Brain microvascular endothelial cell (primary cell): ENCODE measurements around the gene CCDC71.

Source experiments
- DNase-seq: peaks from one replicate; pipeline ENCODE4 v3.0.0-alpha.2; 2020
- H3K27ac ChIP-seq: fragments of 250-450 bp; sonication (Bioruptor Pico); 2 replicates; pipeline ENCODE4 v1.5.1; 2020; ENCODE audit warnings: mild to moderate bottlenecking, moderate library complexity
- H3K27me3 ChIP-seq: fragments of 250-450 bp; sonication (Bioruptor Pico); replicated peaks from 2 replicates; pipeline ENCODE4 v1.5.1; 2020; ENCODE audit warnings: mild to moderate bottlenecking
- H3K36me3 ChIP-seq: fragments of 250-450 bp; sonication (Bioruptor Pico); replicated peaks from 2 replicates; pipeline ENCODE4 v1.5.1; 2020; ENCODE audit warnings: mild to moderate bottlenecking
- H3K4me3 ChIP-seq: 2 replicates; pipeline ENCODE4 v1.5.1; 2011; ENCODE audit warnings: low read depth, mild to moderate bottlenecking, control low read depth, low read length, moderate library complexity
- in situ Hi-C: cut with HindIII; loops from 2 replicates; pipeline ENCODE4 v1.10.0; 2017; ENCODE audit warnings: low sequenced_read_pairs, low pct_ligation_motif_present
- TF ChIP-seq, protein P1 (sequence below): IDR thresholded peaks from 2 replicates; pipeline ENCODE4 v1.5.1; 2011; ENCODE audit warnings: low read depth, mild to moderate bottlenecking, moderate library complexity, low read length, control low read depth, inconsistent platforms; ENCODE audit errors: missing control alignments

The CCDC71 gene

DNA sequence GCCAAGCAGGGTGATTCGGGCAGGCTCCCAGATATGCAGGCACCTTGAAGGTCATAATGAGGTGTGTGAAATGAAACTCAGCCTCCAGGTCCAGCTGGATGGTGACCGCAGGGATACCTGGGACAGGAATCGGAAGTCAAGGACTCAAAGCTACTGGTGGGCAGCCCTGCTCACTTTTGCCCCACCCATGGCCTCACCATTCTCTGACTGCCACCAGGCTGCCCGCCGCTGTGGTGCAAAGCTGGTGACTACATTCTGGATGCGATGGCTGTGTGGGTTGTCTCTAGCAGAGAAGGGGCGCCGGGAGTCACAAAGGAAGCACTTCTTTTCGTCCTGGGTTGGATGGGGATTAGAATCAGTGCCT lies 34.1 kb downstream of the CCDC71 start:
- Histone ChIP-seq H3K27me3 (no peaks in the 10 kb centered on the region), H3K27ac (no peak overlapping the region), H3K4me3 (peak overlapping the region; percentile 84), H3K36me3 (peaks cover 39% of the 10 kb centered on the region)
- in situ Hi-C loops: no loop called here
- TF ChIP-seq, protein P1, sequence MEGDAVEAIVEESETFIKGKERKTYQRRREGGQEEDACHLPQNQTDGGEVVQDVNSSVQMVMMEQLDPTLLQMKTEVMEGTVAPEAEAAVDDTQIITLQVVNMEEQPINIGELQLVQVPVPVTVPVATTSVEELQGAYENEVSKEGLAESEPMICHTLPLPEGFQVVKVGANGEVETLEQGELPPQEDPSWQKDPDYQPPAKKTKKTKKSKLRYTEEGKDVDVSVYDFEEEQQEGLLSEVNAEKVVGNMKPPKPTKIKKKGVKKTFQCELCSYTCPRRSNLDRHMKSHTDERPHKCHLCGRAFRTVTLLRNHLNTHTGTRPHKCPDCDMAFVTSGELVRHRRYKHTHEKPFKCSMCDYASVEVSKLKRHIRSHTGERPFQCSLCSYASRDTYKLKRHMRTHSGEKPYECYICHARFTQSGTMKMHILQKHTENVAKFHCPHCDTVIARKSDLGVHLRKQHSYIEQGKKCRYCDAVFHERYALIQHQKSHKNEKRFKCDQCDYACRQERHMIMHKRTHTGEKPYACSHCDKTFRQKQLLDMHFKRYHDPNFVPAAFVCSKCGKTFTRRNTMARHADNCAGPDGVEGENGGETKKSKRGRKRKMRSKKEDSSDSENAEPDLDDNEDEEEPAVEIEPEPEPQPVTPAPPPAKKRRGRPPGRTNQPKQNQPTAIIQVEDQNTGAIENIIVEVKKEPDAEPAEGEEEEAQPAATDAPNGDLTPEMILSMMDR: no peak
- no peak for DNase-seq

DNA sequence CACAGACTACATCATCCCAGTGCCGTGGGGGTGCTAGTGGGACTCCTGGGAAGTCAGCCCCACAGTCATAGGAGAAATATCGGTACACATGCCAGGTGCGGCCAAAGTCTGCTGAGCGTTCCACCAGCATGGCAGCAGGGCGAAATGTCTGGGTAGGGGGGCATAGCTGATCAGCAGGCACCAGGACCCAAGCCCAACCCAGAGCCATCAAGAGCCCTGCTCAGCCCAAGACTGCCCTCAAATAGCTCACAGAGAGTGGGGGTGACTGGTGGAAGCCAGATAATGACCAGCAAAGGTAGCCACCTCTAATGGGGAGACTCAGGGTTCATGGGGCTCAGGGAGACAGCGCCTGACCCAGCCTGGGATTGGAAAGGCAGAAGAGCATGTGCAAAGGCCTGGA lies 34.6 kb downstream of the CCDC71 start:
- TF ChIP-seq, protein P1: no peak
- Histone ChIP-seq H3K27me3 (no peaks in the 10 kb centered on the region), H3K4me3 (peak overlapping the region; percentile 84), H3K27ac (no peak overlapping the region), H3K36me3 (peaks cover 43% of the 10 kb centered on the region)
- in situ Hi-C loops: no loop called here
- no peak for DNase-seq

DNA sequence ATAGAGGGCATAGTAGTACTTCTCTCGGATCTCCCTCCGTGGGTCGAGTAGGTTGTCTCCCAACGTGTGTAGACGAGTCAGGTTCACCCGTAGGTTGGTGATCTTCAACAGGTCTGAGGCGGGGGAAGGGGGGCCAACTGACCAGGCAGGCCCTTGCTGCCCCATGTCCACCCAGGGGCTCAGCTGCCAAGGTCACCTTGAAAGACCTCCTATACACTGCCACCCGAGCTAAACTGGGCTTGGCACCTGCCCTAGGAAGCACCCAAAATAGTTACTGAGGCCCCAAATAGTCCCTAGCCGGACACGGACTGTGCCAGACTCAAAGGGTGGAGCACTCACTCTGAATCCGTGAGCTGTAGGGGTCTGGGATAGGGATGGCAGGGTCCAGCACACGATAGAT lies 35.1 kb downstream of the CCDC71 start:
- TF ChIP-seq, protein P1: no peak
- H3K4me3 ChIP-seq: no peak overlapping the region
- no peak overlapping the region for H3K27ac ChIP-seq
- H3K36me3 ChIP-seq: peaks cover 49% of the 10 kb centered on the region
- DNase-seq: no peak
- H3K27me3 ChIP-seq: no peaks in the 10 kb centered on the region
- in situ Hi-C loops: no loop called here

DNA sequence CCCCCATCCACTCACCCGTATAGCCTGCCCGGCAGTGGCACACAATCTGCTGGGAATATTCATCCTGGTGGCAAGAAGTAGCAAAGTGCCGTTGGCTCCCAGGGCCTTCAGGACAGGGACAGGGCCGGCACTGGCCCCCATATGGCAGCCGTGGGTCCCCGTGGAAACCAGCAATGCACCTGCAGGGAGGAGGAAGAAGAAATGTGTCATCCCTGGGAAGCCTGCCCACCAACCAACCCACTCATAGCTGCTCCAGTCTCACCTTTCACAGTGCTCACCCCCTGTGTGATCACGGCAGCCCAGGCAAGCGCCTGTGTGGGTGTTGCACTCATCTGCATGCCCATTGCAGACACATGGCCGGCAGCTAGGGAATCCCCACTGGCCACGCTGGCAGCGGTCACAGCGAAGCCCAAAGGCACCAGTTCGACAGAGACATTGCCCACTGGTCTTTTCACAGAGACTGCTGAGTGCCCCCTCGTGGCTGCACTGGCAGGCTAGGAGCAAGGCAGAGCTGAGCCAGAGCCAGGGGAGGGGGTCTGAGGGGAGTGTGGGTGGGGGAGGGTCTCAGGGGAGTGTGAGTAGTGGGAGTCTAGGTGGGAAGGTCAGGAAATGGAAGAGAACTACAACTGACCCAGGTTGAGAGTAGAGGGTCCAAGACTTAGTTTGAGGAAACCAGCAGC lies 41.0 kb downstream of the CCDC71 start:
- Histone ChIP-seq H3K27ac (no peak overlapping the region), H3K36me3 (peaks cover 88% of the 10 kb centered on the region), H3K27me3 (no peaks in the 10 kb centered on the region), H3K4me3 (no peak overlapping the region)
- in situ Hi-C loops: no loop called here
- no peak for DNase-seq
- TF ChIP-seq, protein P1: peak; percentile 22

DNA sequence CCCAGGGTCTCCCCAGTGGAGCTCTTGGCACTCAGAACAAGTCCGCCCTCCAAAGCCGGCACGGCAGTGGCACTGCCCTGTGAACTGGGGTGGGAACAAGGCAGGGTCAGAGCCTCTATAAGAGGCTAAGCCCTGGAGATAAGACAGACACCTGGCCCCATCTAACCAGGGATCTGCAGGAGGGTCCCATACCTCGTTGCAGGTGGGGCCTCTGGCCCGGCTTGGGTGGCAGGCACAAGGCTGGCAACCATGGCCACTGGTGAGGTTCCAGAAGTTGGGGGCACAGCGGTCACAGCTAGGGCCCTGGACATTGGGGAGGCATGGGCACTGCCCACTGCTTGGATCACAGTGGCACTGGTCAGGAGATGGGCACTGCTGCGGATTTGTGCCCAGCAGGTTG lies 41.9 kb downstream of the CCDC71 start:
- H3K27ac ChIP-seq: no peak overlapping the region

More for the DNA sequence above, 41.9 kb downstream of the CCDC71 start:
- TF ChIP-seq, protein P1: no peak
- Histone ChIP-seq H3K36me3 (peaks cover 79% of the 10 kb centered on the region), H3K27me3 (no peaks in the 10 kb centered on the region), H3K4me3 (no peak overlapping the region)
- in situ Hi-C loops: no loop called here
- DNase-seq: no peak
